PC-3 (cell line): Measurements from ENCODE around the gene PYGM.

Experiments used
- CTCF ChIP-seq: fragments of 300-600 bp; sonication (generic); conservative IDR thresholded peaks from 2 replicates; pipeline ENCODE4 v1.5.1; 2017; ENCODE audit warnings: antibody characterized with exemption, low read depth, mild to moderate bottlenecking, low read length
- EZH2phosphoT487 ChIP-seq: fragments of 300-600 bp; sonication (generic); IDR thresholded peaks from 2 replicates; pipeline ENCODE4 v1.6.1; 2018; ENCODE audit warnings: mild to moderate bottlenecking, antibody characterized with exemption, low read length, borderline replicate concordance

GRCh38 chr11:64723907-64724862 lies 35.6 kb downstream of the PYGM start:
- TF ChIP-seq CTCF: no peak
- TF ChIP-seq EZH2phosphoT487: no peak
